Osteocyte (in vitro differentiated cells): ENCODE results near the gene PCDHGA4. TPM values are rescaled to one million over a fixed set of nuclear protein-coding genes. Genes with fewer than 3 reads are reported as not detected.
"Not testable (repeated sequence)": the region's sequence is repeated elsewhere in the genome, so short reads cannot be mapped to it uniquely, and the experiment has no call there.

ENCODE experiments used
- DNase-seq: peaks from one replicate; pipeline ENCODE4 v3.0.0; 2021; ENCODE audit warnings: mixed read lengths; ENCODE audit not compliant: unreplicated experiment; ENCODE audit errors: extremely low spot score
- H3K27ac Mint-ChIP-seq: one replicate; pipeline ENCODE4 v1.8.0; 2021; ENCODE audit warnings: mild to moderate bottlenecking, mixed read lengths; ENCODE audit not compliant: unreplicated experiment
- H3K27me3 Mint-ChIP-seq: one replicate; pipeline ENCODE4 v1.8.0; 2021; ENCODE audit warnings: mixed read lengths; ENCODE audit not compliant: unreplicated experiment
- H3K36me3 Mint-ChIP-seq: one replicate; pipeline ENCODE4 v1.8.0; 2021; ENCODE audit warnings: mixed read lengths; ENCODE audit not compliant: unreplicated experiment
- H3K4me1 Mint-ChIP-seq: one replicate; pipeline ENCODE4 v1.8.0; 2021; ENCODE audit warnings: mixed read lengths; ENCODE audit not compliant: unreplicated experiment
- H3K4me3 Mint-ChIP-seq: one replicate; pipeline ENCODE4 v1.8.0; 2021; ENCODE audit warnings: mild to moderate bottlenecking, moderate library complexity, mixed read lengths; ENCODE audit not compliant: unreplicated experiment
- H3K9me3 Mint-ChIP-seq: one replicate; pipeline ENCODE4 v1.8.0; 2021; ENCODE audit warnings: mixed read lengths; ENCODE audit not compliant: unreplicated experiment
- CTCF ChIP-seq: fragments of 200-600 bp; sonication (generic); IDR thresholded peaks from 2 replicates; pipeline ENCODE4 v1.5.0; 2021; ENCODE audit warnings: antibody characterized with exemption, mild to moderate bottlenecking, moderate library complexity
- total RNA-seq: library from RNA; stranded (reverse); gene quantifications from 2 replicates; pipeline ENCODE4 v1.2.1, GENCODE V29; 2021

Gene PCDHGA4
- total RNA-seq, 1 donor from 2014 or later: 0.27 TPM

- Mint-ChIP-seq H3K4me3 (no peak overlapping the region), H3K36me3 (peaks cover 6% of the 10 kb centered on the region), H3K4me1 (no peaks in the 10 kb centered on the region), H3K27ac (no peak overlapping the region), H3K9me3 (peaks cover 37% of the 10 kb centered on the region), H3K27me3 (no peaks in the 10 kb centered on the region)
- DNase-seq: no peak
- no peak for TF ChIP-seq CTCF
Observed at GRCh38 chr5:141388661-141389060, 33.8 kb downstream of the PCDHGA4 start.

GRCh38 chr5:141389153-141390042 is 34.6 kb downstream of the PCDHGA4 start:
- no peak for TF ChIP-seq CTCF
- Mint-ChIP-seq H3K9me3 (peaks cover 41% of the 10 kb centered on the region), H3K4me1 (no peaks in the 10 kb centered on the region), H3K27me3 (no peaks in the 10 kb centered on the region), H3K27ac (no peak overlapping the region), H3K4me3 (no peak overlapping the region), H3K36me3 (peaks cover 9% of the 10 kb centered on the region)
- DNase-seq: no peak

GRCh38 chr5:141392429-141393198 is 37.8 kb downstream of the PCDHGA4 start, which contains the start of gene PCDHGA8:
PCDHGA8 (plus strand) TSS chr5:141392633; CDS start chr5:141392814, 181 bp downstream.
- no peak for TF ChIP-seq CTCF
- Mint-ChIP-seq H3K4me3 (no peak within 1 kb of the TSS), H3K9me3 (peaks cover 30% of the 10 kb centered on the region), H3K27ac (no peak within 1 kb of the TSS), H3K27me3 (no peaks in the 10 kb centered on the region), H3K36me3 (peaks cover 9% of the 10 kb centered on the region), H3K4me1 (no peaks in the 10 kb centered on the region)
- no peak for DNase-seq

GRCh38 chr5:141393267-141393666 is 38.4 kb downstream of the PCDHGA4 start:
- H3K9me3 Mint-ChIP-seq: peaks cover 30% of the 10 kb centered on the region
- H3K4me3 Mint-ChIP-seq: no peak overlapping the region
- no peak for TF ChIP-seq CTCF
- no peak overlapping the region for H3K27ac Mint-ChIP-seq
- H3K36me3 Mint-ChIP-seq: peaks cover 9% of the 10 kb centered on the region
- H3K27me3 Mint-ChIP-seq: no peaks in the 10 kb centered on the region
- no peaks in the 10 kb centered on the region for H3K4me1 Mint-ChIP-seq
- no peak for DNase-seq

- not testable (repeated sequence) for H3K4me3 Mint-ChIP-seq, DNase-seq, H3K4me1 Mint-ChIP-seq, H3K36me3 Mint-ChIP-seq, H3K27ac Mint-ChIP-seq, H3K27me3 Mint-ChIP-seq
- peaks cover 23% of the 10 kb centered on the region for H3K9me3 Mint-ChIP-seq
Observed at GRCh38 chr5:141394401-141395187, 39.8 kb downstream of the PCDHGA4 start.

- H3K27ac Mint-ChIP-seq, H3K4me1 Mint-ChIP-seq, DNase-seq, H3K27me3 Mint-ChIP-seq, H3K4me3 Mint-ChIP-seq, H3K36me3 Mint-ChIP-seq: not testable (repeated sequence)
- H3K9me3 Mint-ChIP-seq: peaks cover 11% of the 10 kb centered on the region
Observed at GRCh38 chr5:141397756-141398551, 43.1 kb downstream of the PCDHGA4 start, which contains the start of gene PCDHGB5. PCDHGB5 (plus strand) TSS chr5:141397947; CDS start chr5:141398128, 181 bp downstream.
